HG03060 (cell line): Measurements from ENCODE around the gene HLA-F.

ENCODE experiments used
- ATAC-seq: cut with Tn5 transposase; IDR thresholded peaks from one replicate; pipeline ENCODE4 v1.9.1; 2021; ENCODE audit warnings: low read depth, moderate number of reproducible peaks; ENCODE audit not compliant: unreplicated experiment

HLA-F gene

DNA sequence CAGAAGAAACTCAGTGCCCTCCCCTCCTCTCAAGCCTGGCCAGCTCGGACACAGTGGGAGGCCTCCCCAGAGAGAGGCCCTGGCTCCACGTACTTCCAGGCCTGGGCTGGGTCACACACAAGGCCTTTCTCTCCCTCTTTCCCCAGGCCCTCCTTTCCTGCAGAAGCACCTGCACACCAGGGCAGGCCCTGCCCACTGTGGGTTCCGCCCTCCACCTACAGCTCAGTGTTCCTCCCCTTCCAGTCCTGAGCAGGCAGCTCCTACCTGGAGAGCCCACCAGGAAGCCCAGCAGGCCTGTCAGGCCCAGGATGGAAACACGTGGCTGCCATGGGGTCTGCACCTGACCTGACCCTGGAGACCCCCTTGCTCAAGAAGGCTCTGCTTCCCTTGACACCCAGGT is 18.9 kb downstream of the HLA-F start:
- ATAC-seq, result no peak

GRCh38 chr6:29743025-29743424 is 19.8 kb downstream of the HLA-F start:
- ATAC-seq, result no peak

DNA sequence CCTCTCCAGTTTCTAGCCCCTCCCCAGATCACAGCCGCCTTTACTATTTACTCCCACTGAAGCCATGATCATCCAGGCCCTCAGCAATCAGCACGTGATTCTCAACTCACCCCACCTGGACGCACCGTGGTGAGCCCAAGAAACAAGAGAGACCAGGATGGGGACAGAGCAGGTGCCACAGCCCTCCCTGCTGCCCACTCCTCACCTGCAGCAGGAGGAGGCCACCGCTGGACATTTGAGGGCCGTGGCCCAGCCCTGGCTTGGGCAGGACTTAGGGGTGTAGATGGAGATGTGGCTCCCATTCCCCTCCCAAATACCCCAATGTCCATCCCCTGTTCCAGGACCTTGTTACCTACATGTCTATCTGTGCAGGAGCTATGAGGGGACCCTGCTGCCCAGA is 20.3 kb downstream of the HLA-F start:
- ATAC-seq, result no peak

GRCh38 chr6:29744131-29744530 is 20.9 kb downstream of the HLA-F start:
- no peak for ATAC-seq

DNA sequence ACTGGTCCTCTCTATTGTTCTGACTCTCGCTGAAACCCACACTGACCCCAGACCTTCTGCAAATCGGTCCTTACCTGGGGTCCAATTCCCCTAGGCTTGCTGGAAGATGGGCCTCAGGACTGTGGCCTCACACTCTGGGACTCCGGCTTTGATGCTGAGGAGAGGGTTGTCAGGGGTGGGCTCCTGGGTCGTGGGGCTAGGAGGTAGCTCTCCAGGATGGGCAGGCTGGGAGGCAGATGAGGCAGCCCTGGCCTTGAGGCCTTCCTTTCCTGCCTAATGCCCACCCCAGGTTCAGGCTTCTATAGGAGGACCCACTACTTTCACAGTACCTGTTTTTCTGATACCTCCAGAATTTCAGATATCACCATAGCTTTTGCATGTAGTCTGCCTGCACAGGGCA is 21.4 kb downstream of the HLA-F start:
- no peak for ATAC-seq

DNA sequence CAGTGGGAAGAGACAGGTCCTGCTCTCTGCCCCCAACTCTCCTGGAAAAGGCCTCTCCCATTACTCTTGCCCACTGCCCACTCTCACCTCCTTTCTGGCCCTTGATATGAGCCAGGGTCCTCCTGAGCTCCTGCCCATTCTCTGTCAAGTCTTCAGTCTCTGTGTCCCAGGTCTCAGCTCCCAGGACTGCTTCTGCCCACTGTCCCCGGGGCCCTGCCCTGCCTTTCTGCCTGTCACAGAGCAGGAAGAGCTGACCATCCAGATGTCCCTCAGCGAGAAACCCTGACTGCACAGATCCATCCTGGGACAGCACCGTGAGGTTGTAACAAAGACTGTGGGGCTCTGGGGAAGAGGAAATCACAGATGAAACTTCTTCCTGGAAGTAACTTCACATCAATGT is 22.2 kb downstream of the HLA-F start:
- ATAC-seq, result no peak

DNA sequence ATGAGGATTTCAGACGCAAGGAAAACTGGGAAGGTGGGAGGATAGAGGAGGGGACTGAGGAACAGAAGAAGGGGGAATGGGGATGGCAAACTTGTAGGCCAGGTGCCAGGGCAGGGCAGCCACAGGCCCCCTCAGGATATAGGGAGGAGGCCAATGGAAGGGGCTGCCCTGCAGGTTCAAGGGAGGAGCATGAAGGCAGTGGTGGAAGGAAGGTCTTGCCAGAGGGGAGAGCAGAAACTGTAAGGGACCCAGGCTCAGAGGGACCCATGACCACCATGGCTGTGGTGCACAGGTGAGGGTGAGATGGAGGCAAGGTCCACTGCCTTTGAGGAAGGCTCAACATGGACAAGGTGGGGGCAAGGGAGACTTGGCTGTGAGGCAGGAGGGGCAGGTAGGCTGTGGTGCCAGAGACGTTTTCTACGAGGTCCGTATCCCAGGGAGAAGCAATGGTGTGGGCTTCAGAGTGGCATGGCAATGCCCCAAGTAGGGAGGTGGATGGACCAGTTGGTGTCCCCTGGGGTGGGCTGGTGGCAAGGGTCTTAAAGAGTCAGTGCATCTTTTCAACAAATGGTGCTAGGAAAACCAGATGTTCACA is 22.7 kb downstream of the HLA-F start:
- ATAC-seq, result no peak

GRCh38 chr6:29746846-29747687 is 23.8 kb downstream of the HLA-F start:
- no peak for ATAC-seq

- no peak for ATAC-seq
Measured at GRCh38 chr6:29747688-29748250, 24.5 kb downstream of the HLA-F start.

- ATAC-seq, result no peak
Measured at GRCh38 chr6:29748391-29749307, 25.4 kb downstream of the HLA-F start.

GRCh38 chr6:29749308-29749662 is 26.1 kb downstream of the HLA-F start:
- no peak for ATAC-seq

DNA sequence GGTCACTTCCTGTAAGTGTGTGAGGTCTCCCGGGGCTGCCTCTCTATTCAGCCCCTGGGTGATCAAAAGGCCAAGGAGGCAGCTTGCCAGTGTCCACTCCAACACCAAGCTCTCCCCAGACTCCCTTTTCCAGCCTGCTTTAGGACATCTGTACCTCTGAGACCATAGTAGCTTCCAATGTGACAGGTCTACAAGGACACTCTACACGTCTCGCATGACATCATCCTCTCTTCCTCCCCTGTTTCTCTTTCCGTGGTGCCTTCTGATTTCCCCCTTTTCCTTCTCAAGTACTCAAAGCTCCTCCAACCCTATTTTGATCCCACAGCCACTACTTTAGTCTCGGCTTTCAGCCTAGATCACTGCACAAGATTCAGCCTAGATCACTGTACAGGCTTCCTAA is 26.4 kb downstream of the HLA-F start:
- no peak for ATAC-seq

DNA sequence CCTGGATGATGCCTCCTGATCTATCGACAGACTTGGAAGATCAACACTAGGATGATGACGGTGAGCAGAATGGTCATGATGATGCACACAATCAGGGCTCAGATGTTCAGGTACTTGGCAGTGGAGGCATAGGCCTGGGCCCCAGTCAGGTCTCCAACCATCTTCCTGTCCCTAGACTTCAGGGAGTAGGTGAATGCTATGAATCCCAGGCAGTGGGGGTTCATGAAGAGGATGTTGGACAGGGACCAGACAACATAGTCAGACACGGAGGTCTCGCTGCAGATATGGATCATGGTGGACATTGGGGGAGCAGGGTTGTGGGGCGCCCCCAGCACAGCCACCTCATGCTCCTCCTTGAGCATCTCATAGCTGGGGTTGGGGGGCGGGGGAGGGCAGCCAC is 27.5 kb downstream of the HLA-F start:
- ATAC-seq, result no peak

GRCh38 chr6:29751480-29751879 is 28.2 kb downstream of the HLA-F start:
- no peak for ATAC-seq

DNA sequence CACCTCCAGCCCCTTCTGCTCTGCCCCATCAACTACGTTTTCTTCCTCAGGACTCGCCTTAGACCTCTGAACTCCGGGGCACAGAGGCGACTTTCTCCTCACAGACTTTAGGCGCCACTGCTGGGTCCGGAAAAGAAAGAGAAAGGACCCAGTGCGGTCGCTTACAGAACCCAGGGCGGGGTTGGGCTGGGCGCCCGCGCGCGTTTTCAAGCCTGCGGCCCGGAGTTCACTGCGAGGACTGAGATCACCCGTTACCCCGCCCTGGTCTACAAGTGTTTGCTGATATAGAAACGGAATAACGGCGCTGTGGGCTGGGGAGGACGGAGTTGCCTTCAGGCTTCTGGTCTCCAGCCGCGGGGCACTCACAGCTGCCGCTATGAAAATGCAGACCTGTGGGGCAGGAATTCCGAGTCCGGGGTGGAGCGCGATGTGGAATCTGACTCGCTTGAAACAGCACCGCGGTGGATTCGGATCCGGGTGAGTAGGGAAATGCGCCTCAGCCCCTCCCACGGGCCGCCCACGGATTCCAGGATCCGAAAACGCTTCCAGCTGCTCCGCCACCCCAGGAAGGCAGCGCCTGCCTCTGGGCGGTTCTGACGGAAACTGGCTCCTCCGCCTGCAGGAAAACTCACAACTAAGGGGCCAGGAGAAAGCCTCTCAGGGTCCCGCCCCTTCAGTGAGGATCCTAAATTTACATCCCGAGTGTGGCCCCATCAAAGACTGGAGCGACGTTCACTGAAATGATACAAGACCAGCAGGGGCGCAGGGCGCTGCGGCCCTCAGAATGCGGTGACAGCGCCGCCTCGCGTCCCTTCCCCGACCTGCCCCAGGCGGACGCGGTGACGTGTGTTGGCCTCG is 29.4 kb downstream of the HLA-F start:
- ATAC-seq, result no peak

GRCh38 chr6:29753309-29753644 is 30.0 kb downstream of the HLA-F start:
- no peak for ATAC-seq

DNA sequence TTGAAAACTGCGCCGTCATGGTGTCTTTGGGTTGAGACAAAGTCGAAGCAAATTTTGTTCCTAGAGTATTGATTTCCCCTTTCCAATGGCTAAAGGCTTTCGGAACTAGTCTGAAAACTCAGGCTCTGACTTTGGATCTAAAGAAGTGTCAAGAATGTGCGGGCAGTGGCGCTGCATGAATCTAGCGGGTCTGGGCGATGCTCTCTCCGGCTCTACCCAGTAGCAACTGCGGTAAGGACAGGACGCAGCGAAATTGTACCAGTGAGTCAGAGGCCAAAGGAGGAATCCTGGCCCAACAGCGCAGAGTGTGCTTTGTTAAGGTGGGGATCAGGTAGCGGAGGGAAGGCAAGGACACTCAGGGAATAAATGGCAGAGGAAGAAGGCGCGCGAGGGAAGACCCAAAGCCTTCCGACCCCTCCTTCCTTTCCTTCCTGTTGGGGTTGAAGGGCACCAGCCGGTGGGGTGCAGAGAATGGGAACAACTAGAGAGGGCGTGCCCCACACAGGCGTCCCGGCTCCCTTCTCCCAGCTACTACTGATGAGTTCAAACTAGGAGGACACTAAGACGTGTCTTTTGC is 32.1 kb downstream of the HLA-F start:
- no peak for ATAC-seq

- no peak for ATAC-seq
Measured at GRCh38 chr6:29757282-29757681, 34.0 kb downstream of the HLA-F start.

DNA sequence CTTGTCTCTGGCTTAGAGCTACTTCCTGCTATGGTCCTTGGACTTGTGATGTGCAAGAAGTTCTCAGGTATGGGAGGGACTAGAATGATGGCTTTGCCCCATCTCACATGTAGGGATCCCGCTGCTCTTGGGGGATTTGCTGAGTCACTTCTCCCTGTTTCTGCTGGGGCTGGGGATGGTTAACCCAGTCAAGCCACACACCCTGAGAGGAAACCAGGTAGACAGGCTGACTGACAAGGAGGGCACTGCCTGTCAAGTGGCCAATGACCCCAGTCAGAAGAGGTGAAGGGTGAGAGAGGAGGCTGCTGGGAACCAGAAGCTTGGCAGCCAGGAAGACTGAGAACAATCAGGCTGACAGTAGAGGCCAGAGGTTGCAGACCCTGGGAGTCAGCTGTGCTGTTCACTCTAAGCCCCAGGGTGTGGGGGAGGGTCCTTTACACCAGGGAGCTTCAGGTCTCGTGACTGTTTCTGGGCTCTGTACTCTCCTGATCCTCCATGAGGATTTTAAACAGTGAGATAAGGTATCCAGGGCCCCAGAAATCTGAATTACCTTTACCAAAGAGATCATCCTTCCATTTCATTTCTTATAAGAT is 34.6 kb downstream of the HLA-F start:
- no peak for ATAC-seq
